NCI-H2081 (cell line): Measurements from ENCODE around the gene MRPS27.

Source experiments
- DNase-seq, 2 experiments: peaks; one replicate each; lab custom pipeline; 2025; lab: John Stamatoyannopoulos, UW

The MRPS27 gene

GRCh38 chr5:72319976-72320752 is at the start of gene MRPS27, which contains the start of gene PTCD2:
MRPS27 (minus strand) TSS chr5:72320240; CDS start chr5:72320221, 19 bp downstream.
PTCD2 (plus strand) TSS chr5:72320373; CDS start chr5:72320383, 10 bp downstream.
- DNase-seq = peak; percentile 94 to 96

DNA sequence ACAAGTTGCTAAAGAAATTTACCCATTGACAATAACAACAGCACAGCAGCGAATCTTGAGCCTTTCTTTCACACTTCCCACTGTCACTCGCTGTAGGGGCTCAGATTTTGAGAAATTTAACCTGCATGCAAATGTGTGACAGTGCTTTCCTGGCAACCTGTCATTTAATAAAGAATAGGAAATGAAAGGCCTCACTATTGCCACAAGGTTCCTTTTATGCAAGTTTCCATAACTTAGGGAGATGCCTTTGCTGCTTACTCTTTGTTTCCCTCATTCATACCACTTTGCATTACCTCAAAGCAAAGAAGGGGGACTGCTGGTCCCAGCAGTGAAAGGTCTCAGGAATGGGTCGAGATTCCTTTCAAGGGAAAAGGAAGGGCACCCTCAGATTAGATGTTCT is 49.7 kb upstream of the MRPS27 start:
- no peak for DNase-seq

GRCh38 chr5:72369301-72369700 is 49.3 kb upstream of the MRPS27 start:
- DNase-seq = no peak

- no peak for DNase-seq
These were observed 48.2 kb upstream of the MRPS27 start for GRCh38 chr5:72368271-72368670.

GRCh38 chr5:72366324-72366976 is 46.4 kb upstream of the MRPS27 start:
- DNase-seq = peak; percentile 46 to 54

DNA sequence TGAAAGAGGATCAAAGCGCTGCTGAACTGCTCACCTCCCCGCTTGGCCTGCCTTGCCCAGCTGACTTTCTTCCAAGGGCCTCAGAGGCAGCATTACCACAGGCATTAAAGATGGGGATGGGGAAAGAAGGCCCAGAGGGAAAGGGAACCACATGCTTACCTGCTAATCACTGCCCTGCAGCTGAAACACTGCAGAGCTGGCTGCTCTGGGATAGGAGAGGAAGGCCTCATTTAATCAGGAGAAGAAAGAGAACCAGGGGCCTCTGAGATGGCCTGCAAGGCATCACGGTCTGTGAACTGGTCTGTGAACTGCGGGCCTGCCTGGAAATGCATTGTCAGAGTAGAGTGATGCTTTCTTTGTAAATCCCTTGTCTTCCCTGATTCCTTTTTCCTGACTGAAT is 44.9 kb upstream of the MRPS27 start:
- DNase-seq = no peak

- no peak for DNase-seq
These were observed 44.1 kb upstream of the MRPS27 start for GRCh38 chr5:72364171-72364570.

- no peak for DNase-seq
These were observed 43.2 kb upstream of the MRPS27 start for GRCh38 chr5:72363166-72363802.

DNA sequence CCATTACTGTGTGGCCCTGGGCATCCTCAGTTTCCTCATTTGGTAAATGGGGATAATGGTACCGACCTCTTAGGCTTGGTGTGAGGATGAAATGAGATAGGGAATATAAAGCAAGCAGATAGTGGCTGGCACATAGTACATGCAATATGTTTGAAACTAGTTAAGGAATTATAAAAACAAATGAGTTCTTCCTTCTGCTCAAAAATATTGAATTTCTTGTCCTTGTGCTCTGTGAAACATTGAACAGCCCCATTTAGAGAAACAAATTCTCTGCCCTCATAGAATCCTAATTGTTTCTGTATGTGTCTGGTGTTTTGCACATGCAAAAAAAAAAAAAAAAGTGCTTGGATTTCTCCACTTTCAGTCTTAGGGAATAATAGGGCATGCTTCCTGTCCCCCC is 39.8 kb upstream of the MRPS27 start:
- no peak for DNase-seq

GRCh38 chr5:72358925-72359324 is 38.9 kb upstream of the MRPS27 start:
- no peak for DNase-seq

DNA sequence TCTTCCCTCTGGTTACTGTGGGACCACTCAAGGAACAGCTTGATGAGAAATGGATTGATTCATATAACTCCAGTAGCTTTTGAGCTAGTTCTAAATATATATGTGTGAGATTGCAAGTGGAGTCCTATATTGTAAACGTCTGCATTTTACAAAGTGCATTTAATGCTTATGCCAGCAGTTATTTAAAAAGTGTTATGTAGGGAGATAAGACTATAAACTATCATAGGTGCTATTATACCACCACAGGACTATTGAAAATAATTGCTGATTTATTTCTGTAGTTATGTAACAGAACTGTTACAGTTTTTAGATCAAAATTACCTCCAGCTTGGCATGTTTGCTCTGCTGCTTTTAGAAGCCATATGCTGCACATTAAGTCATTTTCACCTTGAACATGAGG is 36.3 kb upstream of the MRPS27 start:
- no peak for DNase-seq

- peak; percentile 2 to 8 for DNase-seq
These were observed 35.8 kb upstream of the MRPS27 start for GRCh38 chr5:72355706-72356299.

DNA sequence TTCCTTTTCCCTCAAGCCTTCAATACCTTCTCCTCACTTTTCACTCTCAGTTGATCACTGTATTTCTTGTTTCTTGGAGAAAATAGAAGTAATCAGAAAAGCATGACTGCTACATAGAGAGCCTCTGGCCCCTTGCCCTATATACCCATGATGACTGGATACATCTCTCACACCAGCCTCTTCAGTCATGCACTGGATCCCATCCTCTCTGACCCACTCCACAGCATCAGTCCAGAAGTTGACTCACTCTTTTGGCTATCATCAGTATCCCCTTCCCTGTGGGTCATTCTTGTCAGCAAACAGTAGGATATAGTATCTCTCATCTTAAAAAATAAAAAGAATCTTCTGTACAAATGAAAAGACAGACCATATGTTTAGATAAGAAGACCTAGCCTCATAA is 33.0 kb upstream of the MRPS27 start:
- no peak for DNase-seq

DNA sequence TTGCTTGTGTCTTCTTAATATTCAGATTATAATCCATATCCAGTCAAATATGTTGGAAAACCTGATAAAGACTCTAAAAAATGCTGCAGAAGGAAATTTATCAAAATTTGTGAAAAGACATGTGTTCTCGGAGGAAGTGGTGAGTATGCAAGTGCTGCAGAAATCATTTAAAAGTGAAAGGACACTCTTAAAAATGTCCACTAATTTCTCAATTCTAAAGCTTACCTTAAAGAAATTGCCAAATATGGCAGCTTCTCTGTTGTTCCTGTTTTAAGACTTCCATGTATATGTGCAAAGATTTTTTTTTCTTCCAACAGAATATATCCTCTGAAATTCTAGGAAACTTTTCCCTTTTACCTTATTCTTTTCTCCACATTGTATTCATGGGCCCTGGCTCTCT is 32.6 kb upstream of the MRPS27 start:
- DNase-seq = no peak

DNA sequence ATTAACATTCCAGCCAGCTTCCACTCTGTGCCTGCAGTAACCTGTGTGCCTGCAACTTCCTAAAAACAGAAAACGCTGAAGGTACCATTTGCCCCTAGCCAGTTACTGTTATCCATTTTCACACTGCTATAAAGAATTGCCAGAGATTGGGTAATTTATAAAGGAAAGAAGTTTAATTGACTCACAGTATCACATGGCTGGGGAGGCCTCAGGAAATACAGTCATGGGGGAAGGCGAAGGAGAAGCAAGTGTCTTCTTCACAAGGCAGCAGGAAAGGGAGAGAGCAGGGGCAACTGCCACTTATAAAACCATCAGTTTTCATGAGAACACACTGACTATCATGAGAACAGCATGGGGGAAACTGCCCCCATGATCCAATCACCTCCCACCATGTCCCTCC is 31.3 kb upstream of the MRPS27 start:
- no peak for DNase-seq

DNA sequence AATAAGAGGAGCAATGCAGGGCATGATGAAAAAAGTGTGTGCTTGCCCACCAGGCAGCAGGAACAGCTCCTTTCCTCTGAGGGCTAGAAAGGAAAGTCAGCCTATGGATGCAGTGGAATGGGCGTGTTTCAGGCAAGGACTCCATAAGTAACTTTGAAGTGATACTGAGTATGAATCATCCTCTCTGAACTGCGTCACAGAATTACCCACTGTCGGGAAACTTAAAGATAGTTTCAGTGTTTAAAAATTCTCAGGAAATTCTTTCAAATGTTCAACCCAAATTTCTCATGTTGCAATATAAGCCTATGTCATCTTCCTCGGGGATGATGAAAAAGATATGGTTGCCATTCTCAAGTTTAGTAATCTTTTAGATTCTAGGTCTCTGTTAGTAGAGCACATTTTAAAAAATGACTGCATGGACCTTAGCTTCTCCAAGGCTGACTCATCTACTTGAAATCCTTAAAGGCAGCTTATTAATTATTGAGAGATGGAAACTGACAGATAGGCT is 27.8 kb upstream of the MRPS27 start:
- no peak for DNase-seq

DNA sequence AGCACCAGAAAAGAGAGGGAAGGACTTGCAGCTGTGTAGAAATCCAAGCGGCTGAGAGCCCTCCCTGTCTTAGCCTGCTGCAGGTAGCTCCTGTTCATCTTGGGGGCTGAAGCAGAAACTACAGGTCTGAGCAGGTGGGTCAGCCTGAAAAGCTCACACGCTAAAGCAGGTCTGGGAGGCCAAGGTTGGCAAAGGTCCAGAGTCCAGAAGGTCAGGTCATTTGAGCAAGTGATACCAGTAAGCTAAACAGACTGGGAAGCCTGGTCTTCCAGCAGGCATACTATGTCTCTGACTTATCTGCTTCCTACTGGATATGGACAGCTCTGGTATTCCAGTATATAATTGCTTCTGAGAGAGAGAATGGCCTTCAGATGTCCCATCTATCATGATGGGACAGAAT is 26.4 kb upstream of the MRPS27 start:
- DNase-seq = no peak

DNA sequence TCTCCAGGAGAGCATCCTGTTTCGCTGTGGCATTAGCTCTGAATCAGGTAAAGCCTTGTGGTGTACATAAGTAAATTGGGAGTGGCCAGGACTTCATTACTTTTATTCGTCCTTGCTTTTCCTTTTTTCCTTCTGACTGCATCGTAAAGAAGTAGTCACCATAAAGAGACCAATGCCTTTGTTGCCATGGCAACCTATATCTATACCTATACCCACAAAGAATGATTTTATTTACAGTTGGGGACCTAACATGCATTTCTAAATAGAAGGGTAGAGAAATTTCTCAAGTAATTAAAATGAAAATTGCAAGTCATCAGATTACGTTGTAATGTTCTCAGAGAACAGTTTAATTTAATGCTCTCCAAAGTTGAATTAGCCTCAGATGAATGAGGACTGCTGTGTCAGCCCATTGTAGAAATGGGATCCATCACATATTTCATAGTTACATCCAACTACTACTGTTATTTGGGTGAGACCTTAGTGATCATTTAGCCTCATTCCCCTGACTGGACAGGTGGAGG is 18.7 kb upstream of the MRPS27 start:
- no peak for DNase-seq

DNA sequence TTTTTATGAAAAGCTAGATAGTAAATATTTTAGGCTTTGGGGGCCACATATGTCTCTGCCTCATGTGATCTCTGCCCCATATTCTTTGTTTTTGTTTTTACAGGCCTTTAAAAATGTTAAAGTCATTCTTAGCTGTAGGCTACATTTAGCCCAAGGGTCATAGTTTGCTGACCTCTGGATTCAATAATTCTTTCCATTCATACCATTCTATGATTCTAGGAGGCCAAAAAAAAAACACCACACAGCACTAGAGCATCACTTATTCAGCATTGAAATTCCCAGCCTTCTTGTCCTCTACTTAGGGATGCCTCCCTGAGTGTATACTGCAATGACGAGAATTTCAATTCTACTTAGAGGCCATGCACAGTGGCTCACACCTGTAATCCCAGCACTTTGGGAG is 17.1 kb upstream of the MRPS27 start:
- DNase-seq = no peak

GRCh38 chr5:72330712-72331111 is 10.7 kb upstream of the MRPS27 start:
- no peak for DNase-seq

DNA sequence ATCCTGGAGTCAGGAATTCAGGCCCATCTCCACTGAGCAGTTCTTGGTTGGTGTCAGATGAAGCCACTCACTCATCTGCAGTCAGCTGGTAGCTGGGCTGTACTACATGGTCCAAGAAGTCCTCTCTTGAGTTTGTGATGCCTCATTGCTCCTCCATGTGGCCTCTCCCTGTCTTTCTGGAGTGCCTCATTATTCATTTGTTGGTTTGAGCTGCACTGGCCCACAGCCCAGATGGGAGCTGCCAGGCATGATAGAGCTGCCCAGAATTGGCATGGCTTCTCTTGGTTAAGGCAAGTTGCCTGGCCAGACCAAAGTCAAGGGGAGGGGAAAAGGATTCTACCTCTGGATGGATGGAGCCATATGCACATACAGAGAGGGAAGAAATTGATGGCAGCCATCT is 8.1 kb upstream of the MRPS27 start:
- peak; percentile 57 to 82 for DNase-seq

- DNase-seq = no peak
These were observed 6.2 kb upstream of the MRPS27 start for GRCh38 chr5:72326306-72326649.
